GM18505 (cell line): ENCODE measurements around the gene SPG7.
A peak's percentile ranks its signal among the peaks of the same experiment; 100 is the strongest.
"Not testable (repeated sequence)": the region's sequence is repeated elsewhere in the genome, so short reads cannot be mapped to it uniquely, and the experiment has no call there.

Source experiments
- ATAC-seq: cut with Tn5 transposase; IDR thresholded peaks from one replicate; pipeline ENCODE4 v1.9.1; 2021; ENCODE audit not compliant: unreplicated experiment
- POLR2A ChIP-seq: IDR thresholded peaks from 4 replicates; pipeline ENCODE4 v1.6.1; 2011; ENCODE audit warnings: borderline replicate concordance; ENCODE audit not compliant: insufficient read depth, insufficient read length; ENCODE audit errors: extremely low read depth

The SPG7 gene

GRCh38 chr16:89561884-89562599, 53.8 kb downstream of the SPG7 start:
- no peak for TF ChIP-seq POLR2A
- no peak for ATAC-seq

- TF ChIP-seq POLR2A: no peak
- no peak for ATAC-seq
These were observed 54.7 kb downstream of the SPG7 start for GRCh38 chr16:89562939-89563338.

- ATAC-seq: no peak
- TF ChIP-seq POLR2A: peak; percentile 10
These were observed 55.6 kb downstream of the SPG7 start for GRCh38 chr16:89563639-89564392.

GRCh38 chr16:89564476-89565255, 56.5 kb downstream of the SPG7 start:
- no peak for ATAC-seq
- TF ChIP-seq POLR2A: no peak

GRCh38 chr16:89565256-89565505, 57.0 kb downstream of the SPG7 start:
- ATAC-seq: no peak

GRCh38 chr16:89565506-89566372, 57.5 kb downstream of the SPG7 start:
- no peak for TF ChIP-seq POLR2A
- no peak for ATAC-seq

More at GRCh38 chr16:89565256-89565505, 57.0 kb downstream of the SPG7 start:
- no peak for TF ChIP-seq POLR2A

GRCh38 chr16:89567656-89568594, 59.7 kb downstream of the SPG7 start:
- ATAC-seq: no peak
- no peak for TF ChIP-seq POLR2A

GRCh38 chr16:89569506-89570341, 61.5 kb downstream of the SPG7 start:
- TF ChIP-seq POLR2A: no peak
- ATAC-seq: no peak

GRCh38 chr16:89570342-89570923, 62.2 kb downstream of the SPG7 start:
- no peak for ATAC-seq
- TF ChIP-seq POLR2A: no peak

GRCh38 chr16:89570983-89571598, 62.9 kb downstream of the SPG7 start:
- ATAC-seq: not testable (repeated sequence)

- TF ChIP-seq POLR2A: no peak
- ATAC-seq: no peak
These were observed 63.4 kb downstream of the SPG7 start for GRCh38 chr16:89571636-89572035.
